Panc1 (cell line): ENCODE measurements around the gene KIR3DL2. TPM values are rescaled to one million over a fixed set of nuclear protein-coding genes. Genes with fewer than 3 reads are reported as not detected.

Experiments
- ATAC-seq: fragments of 200-7000 bp; cut with Tn5 transposase; 2 replicates; pipeline ENCODE4 v1.9.1; 2020; ENCODE audit warnings: mild to moderate bottlenecking, moderate library complexity
- BruUV-seq: library from RNA; stranded (reverse); fragments of 400-500 nt; replicated peaks from 2 replicates; lab custom pipeline; 2021; lab: Mats Ljungman, UMichigan
- CTCF ChIA-PET: fragments of 300-600 bp; sonication (Branson Sonifier 250); formaldehyde crosslinking; loops from one replicate; lab custom pipeline; 2022; ENCODE audit warnings: antibody characterized with exemption; lab: Charles Lee
- POLR2A ChIA-PET: fragments of 300-600 bp; sonication (Branson Sonifier 250); formaldehyde crosslinking; loops from one replicate; lab custom pipeline; 2022; ENCODE audit warnings: antibody characterized with exemption; lab: Charles Lee
- DNase-seq: peaks from one replicate; pipeline ENCODE4 v3.0.0-alpha.2; 2010; ENCODE audit warnings: low read depth, low spot score
- H3K27ac ChIP-seq: 2 replicates; pipeline ENCODE4 v1.5.1; 2011; ENCODE audit warnings: mild to moderate bottlenecking, low read length, inconsistent platforms
- H3K27me3 ChIP-seq: fragments of 200-500 bp; sonication (Bioruptor generic); 2 replicates; pipeline ENCODE4 v1.6.0; 2014; ENCODE audit warnings: low read length, inconsistent platforms; ENCODE audit not compliant: control insufficient read depth, insufficient read depth
- H3K36me3 ChIP-seq: fragments of 200-500 bp; sonication (Bioruptor generic); 2 replicates; pipeline ENCODE4 v1.5.1; 2014; ENCODE audit warnings: inconsistent platforms, mild to moderate bottlenecking, low read length, moderate library complexity; ENCODE audit not compliant: control insufficient read depth, insufficient read depth
- H3K4me1 ChIP-seq: 2 replicates; pipeline ENCODE4 v1.5.1; 2011; ENCODE audit warnings: inconsistent platforms, mild to moderate bottlenecking, low read length, moderate library complexity; ENCODE audit not compliant: control insufficient read depth, insufficient read depth
- H3K4me3 ChIP-seq, 2 experiments: 2 replicates each; pipeline ENCODE4 v1.5.1; 2011 to 2012; ENCODE audit warnings: low read depth in 2 of 2, low read length in 2 of 2, mild to moderate bottlenecking in 2 of 2, inconsistent platforms in 1 of 2, moderate library complexity in 1 of 2
- H3K9me3 ChIP-seq: fragments of 200-500 bp; sonication (Bioruptor generic); 2 replicates; pipeline ENCODE4 v1.5.1; 2014; ENCODE audit warnings: low read depth, mild to moderate bottlenecking, inconsistent platforms, low read length, moderate library complexity; ENCODE audit not compliant: control insufficient read depth, insufficient read depth
- CTCF ChIP-seq: fragments of 450-650 bp; IDR thresholded peaks from 2 replicates; pipeline ENCODE4 v1.5.1; 2017; ENCODE audit warnings: mild to moderate bottlenecking
- POLR2AphosphoS5 ChIP-seq: IDR thresholded peaks from 2 replicates; pipeline ENCODE4 v1.6.1; 2012; ENCODE audit warnings: mild to moderate bottlenecking, low read depth, low read length, moderate library complexity
- SIN3A ChIP-seq: IDR thresholded peaks from 2 replicates; pipeline ENCODE4 v1.6.1; 2012; ENCODE audit warnings: low read depth, mild to moderate bottlenecking, low read length, moderate library complexity, borderline replicate concordance; ENCODE audit not compliant: insufficient read depth
- TCF7L2 ChIP-seq: IDR thresholded peaks from 2 replicates; pipeline ENCODE4 v1.6.1; 2011; ENCODE audit warnings: mild to moderate bottlenecking, low read depth, low read length, inconsistent platforms
- in situ Hi-C: cut with HindIII; loops from 2 replicates; pipeline ENCODE4 v1.10.0; 2016; ENCODE audit warnings: low sequenced_read_pairs, low pct_unique_long_range_greater_than_20kb
- intact Hi-C: fragments of 100-400 bp; cut with micrococcal nuclease; formaldehyde crosslinking; loops from one replicate; pipeline ENCODE4 v1.10.0; 2022; ENCODE audit not compliant: unreplicated experiment
- total RNA-seq: library from RNA; stranded (reverse); gene quantifications from one replicate; pipeline ENCODE4 v1.2.1, GENCODE V29; 2021; ENCODE audit not compliant: unreplicated experiment
- TF ChIP-seq, protein P1 (sequence below), 2 experiments: IDR thresholded peaks; 2 replicates each; pipeline ENCODE4 v1.6.1; 2011 to 2012; ENCODE audit warnings: low read depth in 2 of 2, control low read depth in 1 of 2, low read length in 1 of 2, mild to moderate bottlenecking in 1 of 2, moderate library complexity in 1 of 2; ENCODE audit not compliant: insufficient read depth in 1 of 2

The KIR3DL2 gene
- total RNA-seq, 1 experiment from 2014 or later, result not detected

DNA sequence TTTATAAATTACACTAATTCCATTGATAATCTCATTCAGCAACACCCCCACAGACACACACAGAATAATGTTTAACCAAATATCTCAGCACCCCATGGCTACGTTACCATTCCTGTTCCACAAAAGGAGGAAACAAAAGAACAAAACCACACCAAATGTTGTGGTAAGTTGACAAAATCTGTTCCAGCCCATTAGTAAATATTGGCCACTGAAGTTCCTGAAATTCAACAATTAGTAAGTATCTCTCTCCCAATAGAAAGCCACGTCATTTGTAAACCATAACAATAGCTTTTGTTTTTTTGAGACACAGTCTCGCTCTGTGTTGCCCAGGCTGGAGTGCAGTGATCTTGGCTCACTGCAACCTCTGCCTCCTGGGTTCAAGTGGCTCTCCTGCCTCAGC is 21.5 kb downstream of the KIR3DL2 start:
- CTCF ChIA-PET, result no interaction called here
- TF ChIP-seq TCF7L2 (no peak), SIN3A (no peak), CTCF (no peak), POLR2AphosphoS5 (no peak)
- TF ChIP-seq, protein P1, sequence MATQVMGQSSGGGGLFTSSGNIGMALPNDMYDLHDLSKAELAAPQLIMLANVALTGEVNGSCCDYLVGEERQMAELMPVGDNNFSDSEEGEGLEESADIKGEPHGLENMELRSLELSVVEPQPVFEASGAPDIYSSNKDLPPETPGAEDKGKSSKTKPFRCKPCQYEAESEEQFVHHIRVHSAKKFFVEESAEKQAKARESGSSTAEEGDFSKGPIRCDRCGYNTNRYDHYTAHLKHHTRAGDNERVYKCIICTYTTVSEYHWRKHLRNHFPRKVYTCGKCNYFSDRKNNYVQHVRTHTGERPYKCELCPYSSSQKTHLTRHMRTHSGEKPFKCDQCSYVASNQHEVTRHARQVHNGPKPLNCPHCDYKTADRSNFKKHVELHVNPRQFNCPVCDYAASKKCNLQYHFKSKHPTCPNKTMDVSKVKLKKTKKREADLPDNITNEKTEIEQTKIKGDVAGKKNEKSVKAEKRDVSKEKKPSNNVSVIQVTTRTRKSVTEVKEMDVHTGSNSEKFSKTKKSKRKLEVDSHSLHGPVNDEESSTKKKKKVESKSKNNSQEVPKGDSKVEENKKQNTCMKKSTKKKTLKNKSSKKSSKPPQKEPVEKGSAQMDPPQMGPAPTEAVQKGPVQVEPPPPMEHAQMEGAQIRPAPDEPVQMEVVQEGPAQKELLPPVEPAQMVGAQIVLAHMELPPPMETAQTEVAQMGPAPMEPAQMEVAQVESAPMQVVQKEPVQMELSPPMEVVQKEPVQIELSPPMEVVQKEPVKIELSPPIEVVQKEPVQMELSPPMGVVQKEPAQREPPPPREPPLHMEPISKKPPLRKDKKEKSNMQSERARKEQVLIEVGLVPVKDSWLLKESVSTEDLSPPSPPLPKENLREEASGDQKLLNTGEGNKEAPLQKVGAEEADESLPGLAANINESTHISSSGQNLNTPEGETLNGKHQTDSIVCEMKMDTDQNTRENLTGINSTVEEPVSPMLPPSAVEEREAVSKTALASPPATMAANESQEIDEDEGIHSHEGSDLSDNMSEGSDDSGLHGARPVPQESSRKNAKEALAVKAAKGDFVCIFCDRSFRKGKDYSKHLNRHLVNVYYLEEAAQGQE (IDR thresholded peaks at IDR 0.05; ENCODE audit: insufficient read depth in 1 of 2, low read depth in 2 of 2, low read length in 1 of 2), result no peak
- no peak overlapping the region for H3K4me3 ChIP-seq
- peaks cover 12% of the 10 kb centered on the region; the same call in 1 of the 2 replicates for H3K27me3 ChIP-seq
- DNase-seq (no peak), ATAC-seq (no peak)
- in situ Hi-C loops, result no loop called here
- no peaks in the 10 kb centered on the region for H3K4me1 ChIP-seq
- H3K9me3 ChIP-seq, result no peaks in the 10 kb centered on the region
- POLR2A ChIA-PET, result no interaction called here
- no TSS peak for BruUV-seq
- H3K27ac ChIP-seq, result no peak overlapping the region
- H3K36me3 ChIP-seq, result no peaks in the 10 kb centered on the region
- intact Hi-C loops, result no loop called here

- POLR2A ChIA-PET, result no interaction called here
- ATAC-seq (no peak), DNase-seq (no peak)
- Histone ChIP-seq H3K36me3 (no peaks in the 10 kb centered on the region), H3K4me3 (no peak within 1 kb of the TSS), H3K27me3 (peaks cover 11% of the 10 kb centered on the region), H3K9me3 (no peaks in the 10 kb centered on the region), H3K27ac (no peak within 1 kb of the TSS), H3K4me1 (no peaks in the 10 kb centered on the region)
- no TSS peak for BruUV-seq
- TF ChIP-seq CTCF (no peak), SIN3A (no peak), TCF7L2 (no peak), POLR2AphosphoS5 (no peak)
- intact Hi-C loops, result no loop called here
- CTCF ChIA-PET, result no interaction called here
- in situ Hi-C loops, result no loop called here
Measured at GRCh38 chr19:54873990-54874389, 23.7 kb downstream of the KIR3DL2 start, which contains the start of gene FCAR. FCAR (plus strand) TSS chr19:54874235; CDS start chr19:54874290, 55 bp downstream.
